Smooth muscle cell of trachea (primary cell): Measurements from ENCODE around the gene HNRNPK. TPM values are rescaled to one million over a fixed set of nuclear protein-coding genes. Genes with fewer than 3 reads are reported as not detected.

ENCODE experiments used
- total RNA-seq: library from RNA; depleted of rRNA; stranded (reverse); fragments of >200 nt; gene quantifications from 2 replicates; pipeline ENCODE4 v1.2.1, GENCODE V29; 2014

Gene HNRNPK
- 482 and 641 TPM in 2 replicates for total RNA-seq

GRCh38 chr9:83979812-83980394 lies at the start of gene HNRNPK:
Gene HNRNPK (minus strand): TSS chr9:83980215. CDS start chr9:83978252, 1,963 bp downstream.

GRCh38 chr9:83980395-83981125 lies 545 bp upstream of the HNRNPK start, which contains the start of gene RMI1:
Gene RMI1 (plus strand): TSS chr9:83980805. CDS start chr9:84000987, 20,182 bp downstream.

GRCh38 chr9:83920927-83921707 lies 58.9 kb downstream of the HNRNPK start, which contains the start of gene KIF27:
Gene KIF27 (minus strand): TSS chr9:83921432. CDS start chr9:83915591, 5,841 bp downstream.

Other genes with a start within 250 kb of the HNRNPK start
- 0.66 and 1.0 TPM in 2 replicates for gene GKAP1, start 162.4 kb downstream of the HNRNPK start, total RNA-seq
- 2.3 and 3.8 TPM in 2 replicates for gene KIF27, start 58.8 kb downstream of the HNRNPK start, total RNA-seq
- gene RMI1, start 590 bp upstream of the HNRNPK start, total RNA-seq, result 5.3 and 14.5 TPM in 2 replicates